ENCODE measurements around the gene KIAA1210. TPM values are rescaled to one million over a fixed set of nuclear protein-coding genes. Genes with fewer than 3 reads are reported as not detected.

Gene KIAA1210
- not detected in 2 replicates for total RNA-seq

DNA sequence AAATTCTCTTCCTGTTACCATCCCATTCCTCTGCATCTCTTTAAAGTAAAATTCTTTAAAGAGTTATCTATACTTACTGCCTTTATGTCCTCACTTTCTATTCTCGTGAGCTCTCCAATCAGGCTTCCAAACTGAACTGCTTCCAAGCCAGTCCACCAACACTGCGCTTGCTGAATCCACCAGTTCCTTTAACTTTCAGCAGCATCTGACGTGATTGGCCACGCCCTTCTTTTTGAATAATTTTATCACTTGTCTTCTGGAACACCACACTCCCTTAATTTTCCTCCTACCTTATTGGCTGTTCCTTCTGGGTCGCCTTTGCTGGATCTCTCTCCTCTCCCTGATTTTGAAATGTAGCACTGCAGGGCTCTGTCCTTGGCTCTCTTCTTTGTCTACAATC lies at the start of gene KIAA1210:
Gene KIAA1210 (minus strand): TSS at position 163 of the 400 bp plus-strand sequence. CDS start 4,170 bp downstream, outside the sequence.

DNA sequence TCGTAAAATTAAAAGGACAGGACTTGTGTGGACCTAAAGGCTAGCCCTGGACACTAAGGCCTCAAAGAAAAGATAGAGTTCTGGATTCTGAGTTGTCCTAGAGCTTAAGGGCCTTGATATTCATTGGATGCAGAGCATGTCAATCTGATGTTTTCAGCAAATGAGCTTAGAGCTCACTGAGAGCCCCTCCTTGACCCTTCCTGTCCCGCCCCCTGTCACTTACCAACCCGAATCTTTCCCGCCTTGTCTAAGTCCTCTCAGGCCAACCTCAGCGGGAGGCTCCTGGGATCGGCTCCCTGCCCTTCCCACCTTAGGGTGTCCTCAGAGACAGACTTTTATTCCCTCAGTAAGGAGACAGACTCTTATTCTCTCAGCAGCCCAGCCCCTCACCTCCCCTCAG lies 54.9 kb downstream of the KIAA1210 start, which contains the start of gene CT47C1:
Gene CT47C1 (plus strand): TSS at position 250 of the 400 bp plus-strand sequence. CDS start 233 bp downstream, outside the sequence.

Other genes starting within 250 kb of the KIAA1210 start
- under 0.01 and 0.15 TPM in 2 replicates for gene LONRF3, start 153.2 kb downstream of the KIAA1210 start, total RNA-seq
- not detected in 2 replicates for gene CT47C1, start 54.8 kb downstream of the KIAA1210 start, total RNA-seq
- 195 and 220 TPM in 2 replicates for gene PGRMC1, start 108.5 kb upstream of the KIAA1210 start, total RNA-seq